ENCODE measurements around the gene SUDS3.
"Not testable (repeated sequence)": the region's sequence is repeated elsewhere in the genome, so short reads cannot be mapped to it uniquely, and the experiment has no call there.

Gene SUDS3

GRCh38 chr12:118391836-118392235 lies 15.5 kb downstream of the SUDS3 start:
- no peaks in the 10 kb centered on the region for H3K9me3 Mint-ChIP-seq
- CTCF ChIA-PET, result interaction anchor here (1.4 to 2.5 kb wide), 3 partner anchors 13 to 517 kb away, joined by 3 to 6 read pairs (median 3); no protein-coding TSS in a partner anchor
- H3K4me1 Mint-ChIP-seq, result no peaks in the 10 kb centered on the region
- DNase-seq, result no peak
- H3K36me3 Mint-ChIP-seq, result peaks cover 41% of the 10 kb centered on the region
- no peak overlapping the region for H3K27ac Mint-ChIP-seq
- no peaks in the 10 kb centered on the region for H3K27me3 Mint-ChIP-seq
- no peak overlapping the region for H3K4me3 Mint-ChIP-seq

DNA sequence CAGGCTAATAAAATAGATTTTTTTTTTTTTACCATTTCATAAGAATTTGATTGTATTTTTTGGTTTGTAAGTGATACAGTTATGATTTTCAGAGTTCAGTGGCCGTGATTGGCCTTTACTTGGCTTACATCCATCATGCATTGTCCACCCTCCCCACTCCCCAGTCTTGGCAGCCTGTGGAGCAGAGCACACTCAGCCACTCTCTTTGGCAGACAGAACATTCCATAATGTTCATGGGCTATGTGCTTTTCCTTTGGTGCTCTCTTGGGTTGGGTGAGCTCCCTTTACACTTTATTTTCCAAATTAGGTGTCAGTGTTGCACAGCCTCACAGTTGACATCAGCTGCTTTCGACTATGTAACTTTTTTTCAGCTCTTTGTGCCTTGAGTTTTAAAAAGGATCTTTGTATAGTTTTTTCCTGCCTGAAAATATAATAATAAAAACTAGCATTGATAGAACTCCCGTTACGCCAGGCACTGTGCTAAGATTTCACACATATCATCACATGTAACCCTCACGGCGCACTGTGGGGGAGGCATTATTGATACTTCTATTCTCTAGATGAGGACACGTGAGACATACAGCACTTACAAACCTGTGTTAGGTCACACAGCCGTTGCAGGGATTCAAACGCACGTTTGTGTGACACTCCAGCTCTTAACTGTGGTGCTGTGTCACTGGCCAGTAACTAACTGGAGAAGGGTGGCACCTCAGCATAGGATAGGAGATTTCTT lies 21.5 kb downstream of the SUDS3 start:
- CTCF ChIA-PET, result no interaction called here
- Mint-ChIP-seq H3K4me1 (no peaks in the 10 kb centered on the region), H3K27ac (no peak overlapping the region), H3K27me3 (no peaks in the 10 kb centered on the region), H3K4me3 (no peak overlapping the region), H3K36me3 (peaks cover 28% of the 10 kb centered on the region), H3K9me3 (no peaks in the 10 kb centered on the region)
- DNase-seq, result no peak

DNA sequence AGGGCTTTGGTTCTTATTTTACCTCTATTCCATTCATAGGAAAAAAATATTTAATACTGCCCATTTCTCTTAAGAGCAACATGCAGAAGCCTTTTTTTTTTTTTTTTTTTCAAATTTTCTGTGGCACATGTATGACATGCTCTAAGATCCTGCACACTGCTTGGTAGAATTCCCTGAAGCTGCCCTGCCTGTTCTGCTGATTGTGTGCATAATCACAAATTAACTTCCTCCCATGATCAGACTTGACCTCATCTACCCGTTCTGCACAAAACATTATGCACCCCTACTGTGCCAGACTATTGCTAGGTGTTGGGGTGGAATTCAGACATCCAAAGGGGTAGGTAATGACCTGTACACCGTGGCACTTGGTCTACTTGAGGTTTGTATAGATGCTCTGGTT lies 22.2 kb downstream of the SUDS3 start:
- CTCF ChIA-PET, result no interaction called here
- no peak overlapping the region for H3K27ac Mint-ChIP-seq
- H3K36me3 Mint-ChIP-seq, result peaks cover 28% of the 10 kb centered on the region
- H3K4me1 Mint-ChIP-seq, result no peaks in the 10 kb centered on the region
- no peaks in the 10 kb centered on the region for H3K27me3 Mint-ChIP-seq
- no peak overlapping the region for H3K4me3 Mint-ChIP-seq
- H3K9me3 Mint-ChIP-seq, result no peaks in the 10 kb centered on the region
- DNase-seq, result no peak

DNA sequence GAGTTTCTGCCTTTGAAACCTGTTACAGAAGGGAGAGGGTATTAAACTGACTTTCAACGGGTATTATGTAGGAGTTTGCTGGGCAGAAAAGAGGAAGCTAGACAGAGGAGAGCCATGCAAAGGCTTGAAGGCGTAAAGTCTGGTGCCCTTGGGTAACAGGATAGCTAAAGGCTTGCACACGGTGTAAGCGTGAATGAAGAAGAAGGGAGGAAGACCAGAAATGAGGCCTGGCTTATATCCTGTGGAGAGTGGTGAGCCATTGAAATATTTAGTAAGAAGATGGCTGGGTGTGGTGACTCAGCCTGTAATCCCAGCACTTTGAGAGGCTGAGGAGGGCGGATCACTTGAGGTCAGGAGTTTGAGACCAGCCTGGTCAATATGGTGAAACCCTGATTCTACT lies 22.6 kb downstream of the SUDS3 start:
- no peak for DNase-seq

GRCh38 chr12:118402251-118402650 lies 25.9 kb downstream of the SUDS3 start:
- no peak overlapping the region for H3K4me3 Mint-ChIP-seq
- CTCF ChIA-PET, result no interaction called here
- H3K27me3 Mint-ChIP-seq, result no peaks in the 10 kb centered on the region
- no peaks in the 10 kb centered on the region for H3K9me3 Mint-ChIP-seq
- no peak overlapping the region for H3K27ac Mint-ChIP-seq
- peaks cover 31% of the 10 kb centered on the region for H3K36me3 Mint-ChIP-seq
- DNase-seq, result no peak
- no peaks in the 10 kb centered on the region for H3K4me1 Mint-ChIP-seq

More for the DNA sequence above, 22.6 kb downstream of the SUDS3 start:
- H3K27ac Mint-ChIP-seq, result peak overlapping the region; percentile 54
- H3K36me3 Mint-ChIP-seq, result peaks cover 30% of the 10 kb centered on the region
- no peaks in the 10 kb centered on the region for H3K9me3 Mint-ChIP-seq
- CTCF ChIA-PET, result no interaction called here
- no peaks in the 10 kb centered on the region for H3K27me3 Mint-ChIP-seq
- no peaks in the 10 kb centered on the region for H3K4me1 Mint-ChIP-seq
- H3K4me3 Mint-ChIP-seq, result no peak overlapping the region

GRCh38 chr12:118404876-118405521 lies 28.6 kb downstream of the SUDS3 start:
- no peaks in the 10 kb centered on the region for H3K9me3 Mint-ChIP-seq
- H3K36me3 Mint-ChIP-seq, result peaks cover 33% of the 10 kb centered on the region
- H3K4me1 Mint-ChIP-seq, result no peaks in the 10 kb centered on the region
- CTCF ChIA-PET, result interaction anchor here (0.7 to 1.9 kb wide), 10 partner anchors 8 to 629 kb away, joined by 3 to 6 read pairs (median 4); no protein-coding TSS in a partner anchor
- H3K4me3 Mint-ChIP-seq, result no peak overlapping the region
- peak; percentile 69 for DNase-seq
- no peaks in the 10 kb centered on the region for H3K27me3 Mint-ChIP-seq
- H3K27ac Mint-ChIP-seq, result no peak overlapping the region

GRCh38 chr12:118408241-118408640 lies 31.9 kb downstream of the SUDS3 start:
- H3K4me1 Mint-ChIP-seq, H3K27ac Mint-ChIP-seq, CTCF ChIA-PET, H3K27me3 Mint-ChIP-seq, DNase-seq, H3K4me3 Mint-ChIP-seq: not testable (repeated sequence)
- Mint-ChIP-seq H3K9me3 (peaks cover 13% of the 10 kb centered on the region), H3K36me3 (peaks cover 47% of the 10 kb centered on the region)

DNA sequence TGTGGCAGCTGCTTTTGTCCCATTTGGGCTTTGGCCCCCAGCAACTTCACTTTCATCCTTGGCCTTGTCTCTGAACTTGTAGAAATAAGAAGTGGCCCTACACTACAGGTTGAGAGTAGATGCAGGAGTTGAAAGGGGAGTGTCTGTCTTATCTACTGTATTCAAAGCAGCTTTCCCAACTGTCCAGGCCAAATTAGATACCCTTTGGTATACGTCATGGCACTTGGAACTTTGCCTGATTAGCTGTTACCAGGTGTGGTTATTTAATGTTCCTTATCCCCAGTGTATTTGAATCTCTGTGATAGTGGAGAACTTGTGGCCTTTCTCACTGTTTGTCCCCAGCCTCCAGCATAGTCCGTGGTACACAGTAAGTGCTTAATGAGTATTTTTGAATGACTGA lies 33.5 kb downstream of the SUDS3 start:
- Mint-ChIP-seq H3K9me3 (peaks cover 13% of the 10 kb centered on the region), H3K27ac (no peak overlapping the region), H3K4me3 (no peak overlapping the region), H3K36me3 (peaks cover 59% of the 10 kb centered on the region), H3K27me3 (no peaks in the 10 kb centered on the region), H3K4me1 (no peaks in the 10 kb centered on the region)
- no peak for DNase-seq
- CTCF ChIA-PET, result interaction anchor here (0.6 kb wide), 1 partner anchor 1001 kb away, joined by 4 read pairs; no protein-coding TSS in a partner anchor

DNA sequence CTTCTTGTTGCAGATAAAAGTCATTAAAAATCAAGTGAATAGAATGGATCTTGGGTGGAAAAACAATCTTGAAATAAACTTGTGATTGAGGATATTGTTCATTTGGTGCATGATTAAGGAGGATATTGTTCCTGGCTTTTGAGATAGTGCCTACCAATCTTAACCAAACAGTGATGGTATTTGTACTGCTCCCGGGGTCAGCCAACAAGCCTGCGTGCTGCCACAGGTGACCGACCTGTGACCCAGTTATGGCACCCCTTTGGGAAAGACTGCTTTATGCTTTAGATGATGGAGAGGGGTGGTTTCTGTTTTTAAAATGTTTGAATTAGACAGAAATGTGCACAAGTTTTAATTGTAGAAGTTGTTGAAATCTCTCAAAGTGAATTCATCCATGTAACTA lies 41.6 kb downstream of the SUDS3 start:
- H3K4me3 Mint-ChIP-seq, result no peak overlapping the region
- H3K27ac Mint-ChIP-seq, result no peak overlapping the region
- no peaks in the 10 kb centered on the region for H3K27me3 Mint-ChIP-seq
- no peak for DNase-seq
- no peaks in the 10 kb centered on the region for H3K4me1 Mint-ChIP-seq
- CTCF ChIA-PET, result no interaction called here
- H3K36me3 Mint-ChIP-seq, result peaks cover 35% of the 10 kb centered on the region
- H3K9me3 Mint-ChIP-seq, result peaks cover 1% of the 10 kb centered on the region

- CTCF ChIA-PET, result no interaction called here
- H3K4me1 Mint-ChIP-seq, result no peaks in the 10 kb centered on the region
- H3K27me3 Mint-ChIP-seq, result no peaks in the 10 kb centered on the region
- H3K27ac Mint-ChIP-seq, result no peak overlapping the region
- H3K36me3 Mint-ChIP-seq, result peaks cover 29% of the 10 kb centered on the region
- no peaks in the 10 kb centered on the region for H3K9me3 Mint-ChIP-seq
- H3K4me3 Mint-ChIP-seq, result no peak overlapping the region
- DNase-seq, result no peak
These were observed 42.2 kb downstream of the SUDS3 start for GRCh38 chr12:118418385-118419057.

GRCh38 chr12:118420673-118421072 lies 44.3 kb downstream of the SUDS3 start:
- H3K27ac Mint-ChIP-seq, result no peak overlapping the region
- H3K27me3 Mint-ChIP-seq, result no peaks in the 10 kb centered on the region
- peaks cover 5% of the 10 kb centered on the region for H3K4me1 Mint-ChIP-seq
- no peak for DNase-seq
- no peak overlapping the region for H3K4me3 Mint-ChIP-seq
- CTCF ChIA-PET, result interaction anchor here (1.0 kb wide), 1 partner anchor 8 kb away, joined by 3 read pairs; no protein-coding TSS in a partner anchor
- no peaks in the 10 kb centered on the region for H3K9me3 Mint-ChIP-seq
- peaks cover 8% of the 10 kb centered on the region for H3K36me3 Mint-ChIP-seq

GRCh38 chr12:118424884-118425283 lies 48.5 kb downstream of the SUDS3 start:
- H3K36me3 Mint-ChIP-seq, result no peaks in the 10 kb centered on the region
- H3K4me3 Mint-ChIP-seq, result no peak overlapping the region
- H3K27ac Mint-ChIP-seq, result no peak overlapping the region
- no peaks in the 10 kb centered on the region for H3K27me3 Mint-ChIP-seq
- peaks cover 5% of the 10 kb centered on the region for H3K4me1 Mint-ChIP-seq
- DNase-seq, result no peak
- no peaks in the 10 kb centered on the region for H3K9me3 Mint-ChIP-seq
- CTCF ChIA-PET, result interaction anchor here (0.8 kb wide), 2 partner anchors 19 to 266 kb away, joined by 3 read pairs; no protein-coding TSS in a partner anchor

GRCh38 chr12:118425364-118425763 lies 49.0 kb downstream of the SUDS3 start:
- Mint-ChIP-seq H3K27me3 (no peaks in the 10 kb centered on the region), H3K9me3 (no peaks in the 10 kb centered on the region), H3K4me1 (peaks cover 5% of the 10 kb centered on the region), H3K4me3 (no peak overlapping the region), H3K36me3 (no peaks in the 10 kb centered on the region), H3K27ac (no peak overlapping the region)
- no peak for DNase-seq
- CTCF ChIA-PET, result interaction anchor here (0.8 kb wide), 2 partner anchors 20 to 266 kb away, joined by 3 read pairs; no protein-coding TSS in a partner anchor

- Mint-ChIP-seq H3K4me1 (peaks cover 5% of the 10 kb centered on the region), H3K36me3 (no peaks in the 10 kb centered on the region)
These were observed 51.5 kb downstream of the SUDS3 start for GRCh38 chr12:118427819-118428218.

More at GRCh38 chr12:118427819-118428218, 51.5 kb downstream of the SUDS3 start:
- Mint-ChIP-seq H3K4me3 (no peak overlapping the region), H3K9me3 (no peaks in the 10 kb centered on the region), H3K27me3 (no peaks in the 10 kb centered on the region), H3K27ac (no peak overlapping the region)
- CTCF ChIA-PET, result no interaction called here
- no peak for DNase-seq

Measured in activated naive CD4-positive, alpha-beta T cell treated with anti-CD3 and anti-CD28 coated beads, Interleukin-2, amount 10 ng/mL, durations not matched to agents 7 days and 5 days (primary cell).